Smooth muscle cell of trachea (primary cell): ENCODE results near the gene FNDC7. TPM values are rescaled to one million over a fixed set of nuclear protein-coding genes. Genes with fewer than 3 reads are reported as not detected.

Source experiments
- total RNA-seq: library from RNA; depleted of rRNA; stranded (reverse); fragments of >200 nt; gene quantifications from 2 replicates; pipeline ENCODE4 v1.2.1, GENCODE V29; 2014

FNDC7 gene
- total RNA-seq, result under 0.01 TPM in 1 of 2 replicates, not detected in the other

GRCh38 chr1:108712606-108713150 lies at the start of gene FNDC7:
Gene FNDC7, plus strand, starts transcription at chr1:108712908. Its CDS starts 26 bp downstream, at chr1:108712934.

GRCh38 chr1:108691942-108692723 lies 20.6 kb upstream of the FNDC7 start, which contains the start of gene PRPF38B:
Gene PRPF38B, plus strand, starts transcription at chr1:108692310. Its CDS starts 282 bp downstream, at chr1:108692592.

GRCh38 chr1:108746382-108747170 lies 33.9 kb downstream of the FNDC7 start, which contains the start of gene STXBP3:
Gene STXBP3, plus strand, starts transcription at chr1:108746674. Its CDS starts 64 bp downstream, at chr1:108746738.

Other genes with a start within 250 kb of the FNDC7 start
- gene EEIG2, start 152.8 kb upstream of the FNDC7 start, total RNA-seq, result 24.3 and 33.9 TPM in 2 replicates
- 2.3 and 4.5 TPM in 2 replicates for gene HENMT1, start 51.8 kb upstream of the FNDC7 start, total RNA-seq
- 10.3 and 15.4 TPM in 2 replicates for gene PRPF38B, start 20.6 kb upstream of the FNDC7 start, total RNA-seq
- 60.2 and 75.3 TPM in 2 replicates for gene STXBP3, start 33.8 kb downstream of the FNDC7 start, total RNA-seq
- not detected in 2 replicates for gene AKNAD1, start 144.2 kb downstream of the FNDC7 start, total RNA-seq
- 20.2 and 62.1 TPM in 2 replicates for gene GPSM2, start 164.1 kb downstream of the FNDC7 start, total RNA-seq